ENCODE measurements around the gene MNAT1. TPM values are rescaled to one million over a fixed set of nuclear protein-coding genes. Genes with fewer than 3 reads are reported as not detected.

Gene MNAT1
- total and polyA plus RNA-seq, 9 of the 15 experiments (the other 6 are each of a cell fraction or from before 2014, with no cell fraction given), result 37.8 to 83.3 (median 60.4) TPM

GRCh38 chr14:60968099-60968498 lies 233.5 kb downstream of the MNAT1 start:
- H3K79me2 ChIP-seq (ENCODE audit: control insufficient read depth, insufficient read depth, low read length), result no peaks in the 10 kb centered on the region
- POLR2A ChIA-PET, result interaction anchor here (1.3 kb wide), 1 partner anchor 11 kb away, joined by 6 read pairs; no protein-coding TSS in a partner anchor
- H4K20me1 ChIP-seq (replicated peaks; ENCODE audit: control insufficient read depth, insufficient read depth, low read length), result no peaks in the 10 kb centered on the region
- no peaks in the 10 kb centered on the region for H3K36me3 ChIP-seq (ENCODE audit: control insufficient read depth, insufficient read depth, low read length)
- ATAC-seq (no peak), DNase-seq (ENCODE audit: extremely low read depth in 1 of 4, low spot score in 3 of 4) (no peak), FAIRE-seq (no peak)
- no peaks in the 10 kb centered on the region for H3K9me1 ChIP-seq (ENCODE audit: control insufficient read depth, insufficient read depth, low read length)
- H2AFZ ChIP-seq (ENCODE audit: low read depth, low read length), result no peak overlapping the region
- no peak for TF ChIP-seq POLR2A (conservative IDR thresholded peaks at IDR 0.05)
- TF ChIP-seq ATF6 (CRISPR knock-in tag; IDR thresholded peaks at IDR 0.05), result no peak
- TF ChIP-seq E2F4 (CRISPR knock-in tag; IDR thresholded peaks at IDR 0.05; ENCODE audit: low read depth), result no peak
- no peak overlapping the region for H3K4me3 ChIP-seq
- CTCF ChIA-PET (ENCODE audit: low intra/inter-chr PET ratio), result no interaction called here
- no peak overlapping the region for H3K9ac ChIP-seq (ENCODE audit: insufficient read depth in 1 of 2, low read depth in 2 of 2, low read length in 2 of 2)
- in situ Hi-C loops (cut with MboI), result no loop called here
- H3K9me3 ChIP-seq (replicated peaks; ENCODE audit: control insufficient read depth, insufficient read depth, low read depth, low read length), result no peaks in the 10 kb centered on the region
- H3K27ac ChIP-seq (ENCODE audit: extremely low read depth, low read depth, low read length), result no peak overlapping the region
- no TSS peak for BruUV-seq (replicated peaks)
- H3K4me2 ChIP-seq (ENCODE audit: insufficient read depth, low read length), result no peak overlapping the region
- peaks cover under 1 to 5% of the 10 kb centered on the region in 2 experiments; a peak in 3 of 5 replicates for H3K4me1 ChIP-seq (replicated peaks in 1 of 2; ENCODE audit: control insufficient read depth in 2 of 2, insufficient read depth in 2 of 2, low read length in 2 of 2)
- no peaks in the 10 kb centered on the region for H3K27me3 ChIP-seq (ENCODE audit: control insufficient read depth in 2 of 2, insufficient read depth in 2 of 2, low read length in 2 of 2)
- intact Hi-C loops (cut with micrococcal nuclease), result no loop called here
- 91% methylated on average over 1 of the region's 1 CpG for WGBS (ENCODE audit: insufficient coverage, low coverage, missing lambda C conversion rate)

Data from K562 (cell line).